Activated T-cell treated with anti-CD3 and anti-CD28 coated beads, Interleukin-2, amount 50 U/mL, for 48 hours (primary cell): ENCODE data around the gene ZBTB11.
A peak's percentile ranks its signal among the peaks of the same experiment; 100 is the strongest.
"Not testable (repeated sequence)": the region's sequence is repeated elsewhere in the genome, so short reads cannot be mapped to it uniquely, and the experiment has no call there.

ENCODE experiments used
- DNase-seq, 2 experiments: peaks; one replicate each; pipeline ENCODE4 v3.0.0-alpha.2; 2020

The ZBTB11 gene

DNA sequence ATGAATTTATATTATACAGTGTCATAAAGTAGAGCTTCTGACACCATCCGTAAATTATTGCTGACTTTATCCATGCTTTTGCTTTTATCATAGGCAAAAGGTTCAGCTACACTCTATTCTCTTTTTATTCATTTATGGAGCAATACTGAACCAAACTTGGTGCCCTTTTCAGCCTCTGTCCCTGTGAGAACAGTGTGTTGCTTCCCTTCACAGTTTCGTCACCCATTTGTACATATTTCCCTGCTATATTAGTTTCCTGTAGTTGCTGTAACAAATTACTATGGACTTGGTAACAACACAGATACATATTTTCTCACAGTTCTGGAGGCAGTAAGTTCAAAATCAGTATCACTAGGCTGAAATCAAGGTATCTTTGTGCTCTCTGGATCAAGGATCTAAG, 12.4 kb upstream of the ZBTB11 start:
- no peak for DNase-seq

DNA sequence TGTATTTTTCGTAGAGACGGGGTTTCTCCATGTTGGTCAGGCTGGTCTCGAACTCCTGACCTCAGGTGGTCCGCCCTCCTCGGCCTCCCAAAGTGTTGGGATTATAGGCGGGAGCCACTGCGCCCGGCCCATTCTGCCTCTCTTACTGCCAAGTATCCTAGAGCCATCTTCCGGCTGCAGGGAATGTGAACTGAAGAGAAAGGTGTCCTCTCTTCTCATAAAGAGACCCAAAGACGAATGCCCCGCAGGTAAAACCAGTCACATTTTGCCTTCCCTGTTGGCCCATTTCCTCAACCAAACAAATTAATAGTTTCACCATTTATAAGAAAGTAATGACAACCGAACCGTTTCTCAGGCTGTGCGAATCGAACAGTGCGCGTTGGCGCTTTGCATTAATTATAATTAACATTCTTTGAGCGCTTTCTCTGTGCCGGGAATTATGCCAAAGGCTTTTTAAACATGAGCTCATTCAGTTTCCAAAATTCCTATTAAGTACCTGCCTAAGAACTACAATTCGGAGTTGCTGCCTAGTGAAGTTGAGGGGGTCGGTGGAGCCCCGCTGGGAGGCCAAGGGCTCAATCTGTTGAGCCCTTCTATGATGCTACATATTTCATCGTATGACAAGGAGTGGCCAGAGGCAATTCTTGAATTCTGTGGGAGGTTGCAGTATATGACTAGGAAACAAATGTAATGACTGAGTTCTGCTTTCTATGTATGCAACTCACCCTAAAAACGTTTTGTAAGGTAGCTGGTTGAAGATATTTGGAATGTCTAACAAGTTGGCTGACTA, 10.4 kb upstream of the ZBTB11 start:
- no peak for DNase-seq

DNA sequence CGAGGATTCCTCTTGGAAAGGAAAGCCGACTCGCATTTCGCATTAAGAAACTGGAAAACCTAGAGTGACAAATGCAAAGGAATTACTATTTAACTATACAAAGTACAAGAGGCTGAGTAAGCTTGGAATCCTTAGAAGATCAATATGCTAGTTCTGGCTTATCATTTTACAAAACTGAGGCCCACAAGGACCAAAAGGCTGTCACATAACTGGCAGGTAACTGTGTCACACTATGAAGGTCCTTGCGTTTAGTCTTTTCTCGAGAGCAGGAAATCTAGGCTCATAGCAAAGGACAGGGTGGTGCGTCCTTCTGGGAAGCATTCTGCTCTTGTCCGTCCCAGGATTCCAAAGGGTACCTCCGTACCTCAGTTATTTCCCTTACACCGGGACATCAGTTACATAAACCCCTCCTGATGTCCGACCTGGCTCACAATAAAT, 9.0 kb upstream of the ZBTB11 start:
- DNase-seq, result no peak

DNA sequence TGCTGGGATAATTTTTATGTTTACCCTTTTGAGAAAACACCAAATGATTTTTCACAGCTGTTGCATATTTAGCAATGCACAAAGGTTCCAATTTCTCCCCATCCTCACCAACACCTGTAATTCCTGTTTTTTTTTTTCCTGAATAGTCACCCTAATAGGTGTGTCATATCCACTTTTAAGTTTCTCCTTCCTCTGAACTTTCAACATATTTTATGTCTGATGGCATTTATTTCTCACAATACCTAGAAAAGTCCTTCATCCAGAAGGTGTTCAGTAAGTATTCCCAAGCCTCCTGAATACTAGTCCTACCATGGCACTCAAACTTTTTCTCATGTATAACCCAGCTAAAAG, 8.1 kb upstream of the ZBTB11 start:
- no peak for DNase-seq

DNA sequence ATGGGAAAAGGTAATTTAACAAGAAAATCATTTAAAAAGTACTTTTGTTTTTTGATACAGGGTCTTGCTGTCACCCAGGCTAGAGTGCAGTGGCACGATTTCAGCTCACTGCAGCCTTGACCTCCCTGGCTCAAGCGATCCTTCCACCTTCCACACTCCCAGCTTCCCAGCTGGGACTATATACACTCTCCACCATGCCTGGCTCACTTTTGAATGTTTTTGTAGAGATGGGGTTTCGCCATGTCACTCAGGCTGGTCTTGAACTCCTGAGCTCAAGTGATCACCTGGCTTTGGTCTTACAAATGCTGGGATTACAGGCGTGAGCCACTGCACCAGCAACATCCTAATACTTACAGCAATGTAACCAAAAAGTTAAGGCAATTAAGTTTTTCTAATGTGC, 3.5 kb upstream of the ZBTB11 start:
- no peak for DNase-seq

DNA sequence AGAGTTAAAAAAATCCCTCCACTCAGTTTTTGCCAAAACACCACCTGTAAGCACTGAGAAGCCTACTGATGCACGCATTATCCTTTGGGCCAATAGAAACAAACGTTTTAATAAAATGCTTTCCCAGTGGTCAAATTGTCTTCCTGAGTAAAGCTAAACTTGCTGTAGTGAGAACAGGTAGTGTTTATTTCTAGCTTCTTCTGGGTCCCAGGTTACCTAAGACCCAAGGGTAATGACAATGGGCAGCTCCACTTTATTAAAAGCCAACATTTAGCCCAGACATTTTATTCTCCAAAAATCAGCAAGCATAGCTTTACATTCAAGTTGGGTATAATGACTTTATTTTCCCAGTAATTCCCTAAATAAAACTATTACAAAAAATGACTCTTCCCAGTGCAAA, 1.9 kb upstream of the ZBTB11 start:
- not testable (repeated sequence) for DNase-seq

DNA sequence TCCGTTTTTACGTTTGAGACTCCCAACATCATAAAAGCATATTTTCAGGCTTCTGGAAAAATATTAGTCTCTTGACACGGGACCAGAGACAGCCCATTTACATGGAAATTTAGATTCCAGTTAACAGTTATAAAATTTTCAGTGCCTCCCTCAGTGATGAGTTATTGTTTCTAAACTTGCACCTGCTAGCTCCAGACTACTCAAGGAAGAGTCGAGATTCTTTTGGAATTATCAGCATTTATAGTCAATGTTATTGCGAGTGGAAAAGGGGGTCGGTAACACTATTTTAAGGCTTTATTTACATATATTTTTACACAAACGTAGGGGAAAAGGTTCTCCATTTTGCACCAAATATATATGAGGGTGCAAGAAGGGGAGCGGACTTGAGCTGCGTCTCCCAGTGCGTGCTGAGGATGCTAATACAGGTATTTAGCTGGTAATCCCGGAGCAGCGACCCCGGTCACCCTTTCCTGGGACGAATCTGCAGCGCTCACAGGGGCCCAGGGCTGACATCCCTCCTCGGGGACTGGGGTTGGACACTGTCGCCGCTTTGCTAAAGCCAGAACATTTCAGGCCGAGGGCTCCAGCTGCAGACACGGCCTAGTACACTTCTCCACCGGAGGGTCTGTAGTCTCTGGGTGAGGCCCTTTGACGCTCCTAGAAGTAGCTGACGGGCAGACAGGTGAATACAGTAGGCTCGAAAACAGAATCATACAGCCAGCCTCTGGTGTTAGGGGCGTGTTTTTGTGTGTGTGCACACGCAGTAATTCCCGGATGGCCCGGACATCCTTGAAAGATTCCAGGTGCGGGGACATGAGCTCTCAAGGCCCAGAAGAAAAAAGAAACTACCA, 729 bp upstream of the ZBTB11 start:
- DNase-seq, result peak; percentile 43 to 44

DNA sequence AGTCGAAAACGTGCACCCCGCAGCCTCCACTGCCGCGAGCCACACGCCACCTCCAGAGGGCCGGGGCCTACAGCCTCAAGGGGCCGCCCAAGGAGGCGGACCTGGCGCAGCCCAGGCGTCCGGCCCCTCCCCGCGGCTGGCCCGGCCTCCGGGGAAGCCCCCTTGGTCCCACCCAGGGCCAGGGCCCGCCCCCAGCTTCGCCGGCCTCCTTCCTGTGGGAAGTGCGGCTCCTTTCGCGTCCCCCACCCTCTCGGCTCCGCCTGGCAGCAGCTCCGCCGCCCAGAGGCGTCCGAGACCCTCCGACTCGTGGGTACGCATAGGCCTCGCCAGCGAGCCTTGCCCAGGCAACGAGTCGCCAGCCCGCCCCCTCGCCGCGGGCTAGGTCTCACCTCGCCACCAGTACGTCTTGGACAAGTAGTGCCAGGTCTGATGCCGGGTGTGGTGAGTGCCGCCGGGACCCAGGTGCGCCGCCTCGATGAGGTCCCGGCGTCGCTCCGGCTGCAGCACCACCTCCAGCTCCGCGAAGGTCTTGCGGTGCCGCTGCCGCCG, 642 bp downstream of the ZBTB11 start:
- peak; percentile 96 to 97 for DNase-seq

DNA sequence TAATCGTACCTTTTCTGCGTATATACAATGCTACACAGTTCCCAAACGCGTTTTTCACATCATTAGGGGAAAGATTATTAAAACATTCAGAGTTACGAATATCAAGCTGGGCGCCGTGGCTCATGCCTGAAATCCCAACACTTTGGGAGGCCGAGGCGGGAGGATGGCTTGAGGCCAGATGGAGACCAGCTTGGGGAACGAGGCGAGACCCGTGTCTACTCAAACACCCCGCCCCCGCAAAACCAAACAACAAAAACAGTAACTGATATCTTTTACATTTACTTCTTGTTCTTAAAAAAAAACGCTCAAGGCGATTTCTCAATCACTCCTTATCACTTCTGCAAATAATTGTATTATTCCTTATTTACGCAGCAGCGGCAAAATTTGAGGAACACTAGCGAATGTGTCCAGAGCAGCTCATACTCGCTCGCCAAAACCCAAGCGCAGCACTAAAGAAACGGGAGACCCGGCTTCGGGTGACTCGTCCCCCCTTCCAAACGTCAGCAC, 1.2 kb downstream of the ZBTB11 start:
- DNase-seq, result no peak

DNA sequence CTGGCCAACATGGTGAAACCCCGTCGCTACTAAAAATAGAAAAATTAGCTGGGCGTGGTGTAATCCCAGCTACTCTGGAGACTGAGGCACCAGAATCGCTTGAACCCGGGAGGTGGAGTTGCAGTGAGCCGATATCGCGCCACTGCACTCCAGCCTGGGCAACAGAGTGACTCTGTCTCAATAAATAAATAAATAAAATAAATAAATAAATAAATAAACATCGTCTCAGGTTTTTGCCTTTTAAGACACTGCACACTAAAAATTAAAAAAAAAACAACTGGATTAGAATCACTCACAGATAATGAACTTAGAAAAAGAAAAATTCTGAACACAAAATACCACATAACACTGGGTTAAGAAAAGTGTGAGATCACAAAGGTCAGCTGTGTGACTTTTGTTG, 2.4 kb downstream of the ZBTB11 start:
- DNase-seq, result no peak

DNA sequence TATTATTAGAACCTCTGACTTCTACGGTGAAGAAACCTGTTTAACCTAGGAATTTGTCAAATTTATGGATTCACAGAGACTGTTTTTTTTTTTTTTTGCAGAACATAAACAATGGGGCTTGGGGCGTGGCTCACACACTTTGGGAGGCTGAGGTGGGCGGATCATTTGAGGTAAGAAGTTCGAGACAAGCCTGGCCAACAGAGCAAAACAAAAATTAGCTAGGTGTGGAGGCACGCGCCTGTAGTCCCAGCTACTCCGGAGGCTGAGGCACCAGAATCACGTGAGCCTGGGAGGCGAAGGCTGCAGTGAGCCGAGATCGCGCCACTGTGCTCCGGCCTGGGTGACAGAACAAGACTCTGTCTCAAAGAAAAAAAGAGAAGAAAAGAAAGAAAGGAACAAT, 3.0 kb downstream of the ZBTB11 start:
- DNase-seq, result no peak

DNA sequence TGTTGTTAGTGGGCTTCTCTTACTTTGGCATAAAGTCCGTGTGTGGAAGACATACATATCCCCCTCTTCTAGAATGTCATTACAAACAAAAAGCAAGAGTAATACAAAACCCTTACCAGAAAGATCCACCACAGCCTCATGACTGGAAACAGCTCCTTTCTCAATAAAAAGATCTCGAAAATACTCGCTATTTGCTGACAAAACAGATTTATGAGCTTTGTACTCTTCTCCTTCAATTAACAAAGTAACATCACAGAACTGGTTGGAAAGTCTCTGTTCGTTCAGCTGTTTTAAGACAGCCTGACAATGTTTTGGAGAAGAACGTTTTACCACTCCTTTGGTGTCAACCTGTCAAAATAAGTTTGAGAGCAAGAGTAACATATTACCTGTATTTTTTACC, 5.9 kb downstream of the ZBTB11 start:
- DNase-seq, result no peak

DNA sequence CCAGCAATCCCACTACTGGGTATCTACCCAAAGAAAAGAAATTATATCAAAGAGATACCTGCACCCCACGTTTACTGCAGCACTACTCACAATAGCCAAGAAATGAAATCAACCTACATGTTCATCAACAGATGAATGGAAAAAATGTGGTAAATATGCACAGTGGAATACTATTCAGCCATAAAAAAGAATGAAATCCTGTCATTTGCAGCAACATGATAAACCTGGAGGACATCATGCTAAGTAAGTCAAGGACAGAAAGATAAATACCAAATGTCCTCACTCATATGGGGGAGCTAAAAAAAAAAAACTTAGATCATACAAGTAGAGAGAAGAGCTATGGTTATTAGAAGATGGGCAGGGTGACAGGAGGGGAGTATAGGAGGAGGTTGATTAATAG, 9.1 kb downstream of the ZBTB11 start:
- no peak for DNase-seq

DNA sequence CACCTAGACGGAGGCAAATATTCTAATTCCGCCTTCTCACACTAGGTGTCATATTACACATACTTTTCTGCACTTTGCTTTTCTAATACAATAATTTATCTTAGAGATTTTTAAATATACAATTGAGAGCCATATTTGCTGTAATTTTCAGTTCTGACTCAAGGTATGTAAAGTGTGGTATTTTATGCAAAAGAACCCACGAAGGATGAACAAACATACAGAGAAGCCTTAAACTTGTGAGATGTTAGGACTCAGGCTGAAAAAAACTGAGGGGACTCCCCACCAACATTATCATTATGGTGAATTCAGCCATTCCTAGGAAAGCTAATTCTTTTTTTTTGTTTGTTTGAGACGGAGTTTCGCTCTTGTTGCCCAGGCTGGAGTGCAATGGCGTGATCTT, 9.6 kb downstream of the ZBTB11 start:
- no peak for DNase-seq

DNA sequence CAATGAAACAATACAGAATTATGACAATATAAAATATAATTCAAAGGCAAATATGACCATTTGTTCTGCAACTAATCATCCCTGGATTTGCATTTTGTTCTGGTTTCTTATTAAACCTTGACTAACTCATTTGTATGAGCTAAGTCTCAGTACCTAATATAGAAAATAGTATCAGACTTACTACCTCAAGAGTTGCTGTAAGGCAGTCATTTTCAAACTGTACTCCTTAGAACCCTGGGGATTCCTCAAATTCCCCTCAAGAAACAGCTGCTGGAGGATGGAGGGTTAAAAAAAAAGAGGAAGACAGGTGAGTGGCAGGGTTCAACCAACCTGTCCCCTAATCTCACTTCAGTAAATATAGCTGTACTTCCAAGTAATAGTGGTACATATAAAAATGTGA, 11.1 kb downstream of the ZBTB11 start:
- DNase-seq, result no peak

DNA sequence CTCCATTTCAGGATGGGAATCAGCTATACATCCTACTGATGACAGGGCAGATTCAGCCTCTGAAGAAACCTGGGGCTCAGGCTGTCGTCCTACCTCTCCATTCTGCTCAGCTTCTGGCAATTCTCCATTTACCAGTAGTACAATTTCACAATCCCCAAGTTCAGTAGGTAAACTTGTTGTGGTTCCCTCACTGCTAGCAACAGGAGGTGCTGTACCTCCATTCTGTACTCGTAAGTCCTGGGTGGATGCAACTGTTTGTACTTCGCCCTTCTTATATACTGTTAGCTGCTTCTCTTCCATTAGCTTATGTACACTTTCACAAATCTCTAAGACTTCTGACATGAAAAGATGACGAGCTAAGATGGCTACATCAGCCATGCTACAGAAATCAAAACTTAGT, 11.6 kb downstream of the ZBTB11 start:
- no peak for DNase-seq

DNA sequence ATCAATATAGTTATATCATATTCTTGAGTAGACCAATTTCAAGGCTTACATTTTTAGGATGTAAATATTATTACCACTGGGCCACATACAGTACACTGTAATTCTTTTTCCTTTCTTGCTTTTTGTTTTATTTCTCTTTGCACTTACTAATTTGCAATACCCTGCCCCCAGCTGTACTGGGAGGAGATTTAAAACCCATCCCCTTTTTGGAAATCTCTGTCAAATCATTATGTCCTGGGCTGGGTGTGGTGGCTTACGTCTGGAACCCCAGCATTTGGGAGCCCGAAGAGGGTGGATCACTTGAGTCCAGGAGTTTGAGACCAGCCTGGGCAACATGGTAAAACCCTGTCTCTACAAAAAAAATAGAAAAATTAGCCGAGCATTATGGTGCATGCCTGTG, 16.2 kb downstream of the ZBTB11 start:
- DNase-seq, result no peak

DNA sequence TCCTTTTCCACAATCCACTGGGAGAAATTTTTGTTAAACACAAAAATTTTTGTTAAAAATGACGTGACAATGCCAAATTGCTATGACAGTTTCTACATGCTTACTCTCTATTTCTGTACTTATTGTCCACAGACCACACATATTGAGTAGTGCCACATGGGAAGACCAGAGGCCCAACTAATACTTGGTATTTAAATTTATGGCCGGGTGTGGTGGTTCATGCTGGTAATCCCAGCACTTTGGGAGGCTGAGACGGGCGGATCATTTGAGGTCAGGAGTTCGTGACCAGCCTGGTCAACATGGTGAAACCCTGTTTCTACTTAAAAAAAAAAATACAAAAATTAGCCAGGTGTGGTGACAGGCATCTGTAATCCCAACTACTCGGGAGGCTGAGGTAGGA, 20.3 kb downstream of the ZBTB11 start:
- DNase-seq, result no peak

DNA sequence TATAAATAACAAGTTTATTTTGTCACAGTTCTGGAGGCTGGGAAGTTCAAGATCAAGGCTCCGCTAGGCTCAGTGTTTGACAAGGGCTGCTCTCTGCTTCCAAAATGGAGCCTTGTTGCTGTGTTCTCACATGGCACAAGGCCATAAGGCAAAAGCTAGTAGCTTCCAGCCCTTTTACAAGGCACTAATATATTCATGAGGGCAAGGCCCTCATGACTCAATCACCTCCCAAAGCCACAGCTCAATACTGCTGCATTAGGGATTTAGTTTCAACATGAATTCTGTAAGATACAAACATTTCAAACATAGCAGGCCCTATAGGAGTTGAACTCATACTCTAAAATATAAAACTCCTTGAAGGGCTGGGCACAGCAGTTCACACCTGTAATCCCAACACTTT, 30.2 kb downstream of the ZBTB11 start:
- DNase-seq, result no peak

DNA sequence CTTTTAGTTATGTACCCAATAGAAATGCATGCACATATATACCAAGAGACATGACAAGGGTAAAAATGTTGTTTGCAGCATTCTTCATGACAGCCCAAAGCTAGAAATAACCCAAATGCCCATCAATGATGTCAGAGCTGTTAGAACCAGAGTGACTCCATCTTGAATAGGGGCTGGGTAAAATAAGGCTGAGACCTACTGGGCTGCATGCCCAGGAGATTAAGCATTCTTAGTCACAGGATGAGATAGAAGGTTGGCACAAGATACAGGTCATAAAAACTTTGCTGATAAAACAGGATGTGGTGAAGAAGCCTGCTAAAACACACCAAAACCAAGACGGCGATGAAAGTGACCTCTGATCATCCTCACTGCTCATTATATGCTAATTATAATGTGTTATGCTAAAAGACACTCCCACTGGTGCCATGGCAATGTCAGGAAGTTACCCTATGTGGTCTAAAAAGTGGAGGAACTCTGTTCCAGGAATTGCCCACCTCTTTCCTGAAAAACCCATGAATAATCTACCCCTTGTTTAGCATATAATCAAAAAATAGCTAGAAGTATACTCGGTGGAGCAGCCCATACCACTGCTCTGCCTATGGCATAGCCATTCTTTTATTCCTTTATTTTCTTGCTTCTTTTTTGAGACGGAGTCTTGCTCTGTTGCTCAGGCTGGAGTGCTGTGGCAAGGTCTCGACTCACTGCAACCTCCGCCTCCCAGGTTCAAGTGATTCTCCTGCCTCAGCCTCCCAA, 32.9 kb downstream of the ZBTB11 start:
- DNase-seq, result peak; percentile 40 to 49

DNA sequence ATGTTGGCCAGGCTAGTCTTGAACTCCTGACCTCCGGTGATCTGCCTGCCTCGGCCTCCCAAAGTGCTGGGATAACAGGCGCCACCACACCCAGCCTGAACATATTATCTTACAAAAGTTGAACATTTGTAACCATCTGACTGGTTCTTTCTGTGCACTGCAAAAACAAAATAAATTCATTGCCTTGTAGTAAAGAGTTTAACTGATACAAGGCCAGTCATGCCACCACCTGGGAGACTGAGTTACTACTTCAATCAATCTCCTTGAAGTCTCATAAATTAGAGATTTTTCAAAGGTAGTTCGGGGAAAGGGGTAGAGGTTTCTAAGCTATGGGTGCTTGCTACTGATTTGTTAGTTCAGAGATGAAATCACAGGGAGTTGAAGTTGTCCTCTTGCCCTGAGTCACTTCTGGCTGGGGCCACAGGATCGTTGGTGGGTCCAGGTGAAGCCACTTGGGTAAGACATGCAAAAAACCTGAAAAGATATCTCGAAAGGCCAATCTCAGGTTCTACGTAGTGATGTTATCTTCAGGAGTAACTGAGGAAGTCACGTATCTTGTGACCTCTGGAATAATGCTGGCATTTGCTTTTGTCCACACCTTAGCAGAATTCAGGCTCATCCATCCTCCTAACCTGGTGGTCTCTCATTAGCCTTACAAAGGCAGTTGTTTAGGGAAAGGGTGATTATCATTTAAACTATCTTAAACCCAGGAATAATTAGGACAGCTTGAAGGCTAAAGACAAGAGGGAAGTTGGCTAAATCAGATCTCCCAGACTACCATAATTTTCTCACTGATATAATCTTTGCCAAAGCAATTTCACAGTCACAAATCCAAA, 33.7 kb downstream of the ZBTB11 start:
- DNase-seq, result no peak

DNA sequence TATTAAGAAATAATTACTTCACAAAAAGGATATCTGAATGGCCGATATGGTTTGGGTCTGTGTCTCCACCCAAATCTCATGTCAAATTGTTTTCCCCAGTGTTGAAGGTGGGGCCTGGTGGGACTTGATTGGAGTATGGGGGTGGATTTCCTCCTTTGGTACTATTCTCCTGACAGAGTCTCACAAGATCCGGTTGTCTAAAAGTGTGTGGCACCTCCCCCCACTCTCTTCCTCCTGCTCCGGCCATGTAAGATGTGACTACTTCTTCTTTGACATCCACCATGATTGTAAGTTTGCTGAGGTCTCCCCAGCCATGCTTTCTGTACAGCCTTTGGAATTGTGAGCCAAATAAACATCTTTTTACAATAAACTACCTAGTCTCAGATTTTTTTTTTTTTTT, 34.5 kb downstream of the ZBTB11 start:
- no peak for DNase-seq
